ENCODE measurements around the gene ORC1. TPM values are rescaled to one million over a fixed set of nuclear protein-coding genes. Genes with fewer than 3 reads are reported as not detected.

ORC1 gene
- total RNA-seq, 1 donor from 2014 or later = 4.7 TPM

- Mint-ChIP-seq H3K4me3 (peak within 1 kb of the TSS; percentile 93), H3K4me1 (peaks cover 30% of the 10 kb centered on the region)
Measured at GRCh38 chr1:52365746-52366516, 38.3 kb downstream of the ORC1 start, which contains the start of gene CC2D1B. Gene CC2D1B, minus strand, starts transcription at chr1:52366205. Its CDS starts 1,585 bp downstream, at chr1:52364620.

GRCh38 chr1:52365071-52365745 lies 39.0 kb downstream of the ORC1 start:
- no peaks in the 10 kb centered on the region for H3K27me3 Mint-ChIP-seq (ENCODE audit: low read depth)
- peak overlapping the region; percentile 95 for H3K27ac Mint-ChIP-seq
- H3K4me3 Mint-ChIP-seq = peak overlapping the region; percentile 93
- peaks cover 5% of the 10 kb centered on the region for H3K36me3 Mint-ChIP-seq
- no peak for DNase-seq (ENCODE audit: low spot score in 2 of 2, unreplicated experiment in 2 of 2)
- H3K9me3 Mint-ChIP-seq = no peaks in the 10 kb centered on the region
- TF ChIP-seq CTCF (IDR thresholded peaks at IDR 0.05; ENCODE audit: unreplicated experiment) = peak; percentile 7
- H3K4me1 Mint-ChIP-seq = peaks cover 30% of the 10 kb centered on the region

More at GRCh38 chr1:52365746-52366516, 38.3 kb downstream of the ORC1 start, which contains the start of gene CC2D1B:
- TF ChIP-seq CTCF (IDR thresholded peaks at IDR 0.05; ENCODE audit: unreplicated experiment) = no peak
- peak; percentile 99 to 100 for DNase-seq (ENCODE audit: low spot score in 2 of 2, unreplicated experiment in 2 of 2)
- Mint-ChIP-seq H3K27me3 (ENCODE audit: low read depth) (no peaks in the 10 kb centered on the region), H3K27ac (peak within 1 kb of the TSS; percentile 95), H3K9me3 (no peaks in the 10 kb centered on the region), H3K36me3 (peaks cover 5% of the 10 kb centered on the region)

GRCh38 chr1:52364235-52364839 lies 39.9 kb downstream of the ORC1 start:
- H3K9me3 Mint-ChIP-seq = no peaks in the 10 kb centered on the region
- peaks cover 30% of the 10 kb centered on the region for H3K4me1 Mint-ChIP-seq
- H3K27me3 Mint-ChIP-seq (ENCODE audit: low read depth) = no peaks in the 10 kb centered on the region
- H3K36me3 Mint-ChIP-seq = peaks cover 8% of the 10 kb centered on the region
- no peak for TF ChIP-seq CTCF (IDR thresholded peaks at IDR 0.05; ENCODE audit: unreplicated experiment)
- H3K27ac Mint-ChIP-seq = peak overlapping the region; percentile 95
- peak overlapping the region; percentile 93 for H3K4me3 Mint-ChIP-seq
- DNase-seq (ENCODE audit: low spot score in 2 of 2, unreplicated experiment in 2 of 2) = no peak

- Mint-ChIP-seq H3K4me3 (no peak overlapping the region), H3K4me1 (peaks cover 13% of the 10 kb centered on the region), H3K27ac (no peak overlapping the region), H3K9me3 (no peaks in the 10 kb centered on the region), H3K36me3 (peaks cover 24% of the 10 kb centered on the region), H3K27me3 (ENCODE audit: low read depth) (no peaks in the 10 kb centered on the region)
- no peak for DNase-seq (ENCODE audit: low spot score in 2 of 2, unreplicated experiment in 2 of 2)
- TF ChIP-seq CTCF (IDR thresholded peaks at IDR 0.05; ENCODE audit: unreplicated experiment) = no peak
Measured at GRCh38 chr1:52360595-52360968, 43.6 kb downstream of the ORC1 start.

GRCh38 chr1:52359676-52360594 lies 44.3 kb downstream of the ORC1 start:
- Mint-ChIP-seq H3K9me3 (no peaks in the 10 kb centered on the region), H3K4me1 (peaks cover 6% of the 10 kb centered on the region), H3K36me3 (peaks cover 30% of the 10 kb centered on the region), H3K27me3 (ENCODE audit: low read depth) (no peaks in the 10 kb centered on the region), H3K27ac (no peak overlapping the region), H3K4me3 (no peak overlapping the region)
- DNase-seq (ENCODE audit: low spot score in 2 of 2, unreplicated experiment in 2 of 2) = no peak
- no peak for TF ChIP-seq CTCF (IDR thresholded peaks at IDR 0.05; ENCODE audit: unreplicated experiment)

Data from mesothelial cell of epicardium (in vitro differentiated cells).